T-cell (primary cell): ENCODE measurements around the gene MRPS6. TPM values are rescaled to one million over a fixed set of nuclear protein-coding genes. Genes with fewer than 3 reads are reported as not detected.

Experiments
- ATAC-seq, 4 experiments: fragments of 200-7000 bp in 3 of 4; fragments of 150-1000 bp in 1 of 4; cut with Tn5 transposase; replicated peaks in 1 of 4; 1 replicate in 3 of 4; 2 replicates in 1 of 4; pipeline ENCODE4 v1.10.0; 2021; ENCODE audit warnings: moderate library complexity in 3 of 4, mild to moderate bottlenecking in 2 of 4, moderate number of reproducible peaks in 1 of 4
- CTCF ChIA-PET, 2 donors: fragments of 300-600 bp; sonication (Branson Sonifier 250); formaldehyde crosslinking; loops; one replicate each; lab custom pipeline; 2022; ENCODE audit warnings: antibody characterized with exemption in 2 of 2; lab: Charles Lee
- POLR2A ChIA-PET, 2 donors: fragments of 300-600 bp; sonication (Branson Sonifier 250); formaldehyde crosslinking; loops; one replicate each; lab custom pipeline; 2022; ENCODE audit warnings: antibody characterized with exemption in 2 of 2; lab: Charles Lee
- DNase-seq, 35 experiments: peaks; one replicate each; pipeline versions ENCODE4 v3.0.0 to v3.0.0-alpha.2; 2013 to 2023
- H3K27ac ChIP-seq: one replicate; pipeline ENCODE4 v1.5.1; 2013; ENCODE audit warnings: low read length
- H3K27me3 ChIP-seq, 2 experiments: replicated peaks in 1 of 2; 1 replicate in 1 of 2; 2 replicates in 1 of 2; pipeline versions ENCODE4 v1.6.1 to v1.7.0; 2013; ENCODE audit warnings: low read length in 1 of 2, mixed read lengths in 1 of 2; ENCODE audit not compliant: control insufficient read depth in 2 of 2, insufficient read depth in 2 of 2; ENCODE audit errors: extremely low read depth in 1 of 2
- H3K36me3 ChIP-seq, 2 donors: 1 replicate in 1 of 2; 2 replicates in 1 of 2; pipeline versions ENCODE4 v1.6.1 to v1.7.0; 2013; ENCODE audit warnings: low read length in 1 of 2; ENCODE audit not compliant: control insufficient read depth in 2 of 2, insufficient read depth in 1 of 2; ENCODE audit errors: extremely low read depth in 1 of 2
- H3K4me1 ChIP-seq, 2 experiments: 1 replicate in 1 of 2; 2 replicates in 1 of 2; pipeline versions ENCODE4 v1.6.1 to v1.7.0; 2013; ENCODE audit warnings: low read length in 2 of 2, mixed read lengths in 1 of 2; ENCODE audit not compliant: insufficient read depth in 2 of 2, control insufficient read depth in 1 of 2; ENCODE audit errors: extremely low read depth in 1 of 2
- H3K4me3 ChIP-seq, 2 donors: 1 replicate in 1 of 2; 2 replicates in 1 of 2; pipeline versions ENCODE4 v1.5.1 to v1.7.0; 2013; ENCODE audit warnings: mild to moderate bottlenecking in 2 of 2, low read length in 1 of 2, moderate library complexity in 1 of 2; ENCODE audit not compliant: control insufficient read depth in 1 of 2; ENCODE audit errors: extremely low read depth in 1 of 2
- H3K9me3 ChIP-seq: 2 replicates; pipeline ENCODE4 v1.7.0; 2013
- H3K27ac Mint-ChIP-seq, 2 donors: one replicate each; pipeline ENCODE4 v1.8.0; 2020 to 2021; ENCODE audit warnings: mild to moderate bottlenecking in 2 of 2, mixed read lengths in 2 of 2
- H3K27me3 Mint-ChIP-seq, 2 donors: one replicate each; pipeline ENCODE4 v1.8.0; 2021 to 2022; ENCODE audit warnings: mixed read lengths in 2 of 2
- H3K36me3 Mint-ChIP-seq: one replicate; pipeline ENCODE4 v1.8.0; 2021; ENCODE audit warnings: mixed read lengths
- H3K4me1 Mint-ChIP-seq, 3 donors: one replicate each; pipeline ENCODE4 v1.8.0; 2020 to 2022; ENCODE audit warnings: mixed read lengths in 3 of 3, mild to moderate bottlenecking in 1 of 3
- H3K4me3 Mint-ChIP-seq, 3 donors: one replicate each; pipeline ENCODE4 v1.8.0; 2020 to 2022; ENCODE audit warnings: mild to moderate bottlenecking in 3 of 3, mixed read lengths in 3 of 3, moderate library complexity in 3 of 3
- H3K9me3 Mint-ChIP-seq, 3 donors: one replicate each; pipeline ENCODE4 v1.8.0; 2020 to 2022; ENCODE audit warnings: mixed read lengths in 3 of 3
- WGBS: methylation state at CpG from one replicate; pipeline ENCODE4 v1.1.5; 2013; ENCODE audit warnings: missing lambda C conversion rate; ENCODE audit not compliant: insufficient coverage; 5-methylcytosine and 5-hydroxymethylcytosine counted together
- total RNA-seq, 35 experiments: library from RNA in 6 of 35; stranded (reverse) in 6 of 35; fragments of 120-200 nt in 1 of 35; gene quantifications; one replicate each; pipeline versions ENCODE4 v1.2.1 to v1.2.4 and lab custom pipeline; 2013 to 2026

The MRPS6 gene
- total RNA-seq, 5 donors from 2014 or later (not counting 1 experiment from before 2014, with no cell fraction given) = 29.0 to 98.1 (median 75.0) TPM

- peaks cover 2 to 10% (median 4%) of the 10 kb centered on the region in 3 donors for H3K4me1 Mint-ChIP-seq
- CTCF ChIA-PET = no interaction called here
- H3K4me3 Mint-ChIP-seq = no peak overlapping the region
- Histone ChIP-seq H3K36me3 (no peaks in the 10 kb centered on the region), H3K4me3 (no peak overlapping the region), H3K9me3 (no peaks in the 10 kb centered on the region), H3K27me3 (no peaks in the 10 kb centered on the region), H3K4me1 (no peaks in the 10 kb centered on the region), H3K27ac (no peak overlapping the region)
- ATAC-seq = no peak
- WGBS = 100% methylated on average over 2 of the region's 4 CpGs
- H3K27ac Mint-ChIP-seq = no peak overlapping the region
- no peak for DNase-seq
- POLR2A ChIA-PET = no interaction called here
- no peaks in the 10 kb centered on the region for H3K36me3 Mint-ChIP-seq
- H3K9me3 Mint-ChIP-seq = no peaks in the 10 kb centered on the region
- no peaks in the 10 kb centered on the region for H3K27me3 Mint-ChIP-seq
Observed at GRCh38 chr21:34043333-34043732, 30.0 kb upstream of the MRPS6 start.

- H3K27me3 Mint-ChIP-seq = no peaks in the 10 kb centered on the region
- peaks cover 2 to 10% (median 4%) of the 10 kb centered on the region in 3 donors for H3K4me1 Mint-ChIP-seq
- H3K9me3 Mint-ChIP-seq = no peaks in the 10 kb centered on the region
- H3K27ac Mint-ChIP-seq = no peak overlapping the region
- ATAC-seq (no peak), DNase-seq (no peak)
- Histone ChIP-seq H3K4me3 (peak overlapping the region in 1 of 2 donors; percentile 27), H3K27ac (no peak overlapping the region), H3K4me1 (no peaks in the 10 kb centered on the region), H3K9me3 (no peaks in the 10 kb centered on the region), H3K36me3 (no peaks in the 10 kb centered on the region), H3K27me3 (no peaks in the 10 kb centered on the region)
- peak overlapping the region; percentile 19 to 41 (median 29) for H3K4me3 Mint-ChIP-seq
- POLR2A ChIA-PET = interaction anchor here in 1 of 2 donors (0.7 kb wide), 1 partner anchor 17 kb away, joined by 4 read pairs; no protein-coding TSS in a partner anchor
- no peaks in the 10 kb centered on the region for H3K36me3 Mint-ChIP-seq
- CTCF ChIA-PET = interaction anchor here in 1 of 2 donors (0.7 kb wide), 1 partner anchor 58 kb away, joined by 4 read pairs; no protein-coding TSS in a partner anchor
- no CpG with 5 or more reads among the region's 6 CpGs for WGBS
Observed at GRCh38 chr21:34046917-34047316, 26.5 kb upstream of the MRPS6 start.

DNA sequence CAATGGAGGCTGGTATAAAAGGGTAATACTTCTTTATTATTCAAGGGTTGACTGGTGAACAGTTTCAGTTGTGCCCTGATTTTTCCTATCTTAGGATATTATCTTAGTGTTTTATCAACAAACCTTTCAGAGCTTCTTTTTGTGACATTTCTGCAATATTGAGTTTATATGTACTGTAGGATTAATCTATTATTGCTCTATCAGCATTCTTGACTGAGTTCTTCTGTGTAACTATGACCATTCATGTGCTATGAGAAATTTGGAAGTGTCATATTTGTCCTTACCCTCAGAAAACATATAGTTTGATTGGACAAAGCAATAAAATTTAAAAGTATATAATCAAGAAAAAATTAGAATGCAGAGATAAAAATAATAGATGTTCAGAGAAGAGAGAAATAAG lies 25.5 kb upstream of the MRPS6 start:
- no peaks in the 10 kb centered on the region for H3K27me3 Mint-ChIP-seq
- H3K4me1 Mint-ChIP-seq = peaks cover 2 to 10% (median 4%) of the 10 kb centered on the region in 3 donors
- ChIA-PET CTCF (no interaction called here), POLR2A (no interaction called here)
- Histone ChIP-seq H3K36me3 (no peaks in the 10 kb centered on the region), H3K27ac (no peak overlapping the region), H3K4me1 (no peaks in the 10 kb centered on the region), H3K9me3 (no peaks in the 10 kb centered on the region), H3K4me3 (no peak overlapping the region), H3K27me3 (no peaks in the 10 kb centered on the region)
- no peak overlapping the region for H3K27ac Mint-ChIP-seq
- no peak for DNase-seq
- no peaks in the 10 kb centered on the region for H3K9me3 Mint-ChIP-seq
- no peaks in the 10 kb centered on the region for H3K36me3 Mint-ChIP-seq
- no peak overlapping the region for H3K4me3 Mint-ChIP-seq
- ATAC-seq = no peak

- Histone ChIP-seq H3K4me3 (no peak overlapping the region), H3K9me3 (no peaks in the 10 kb centered on the region), H3K36me3 (no peaks in the 10 kb centered on the region), H3K27me3 (no peaks in the 10 kb centered on the region), H3K4me1 (no peaks in the 10 kb centered on the region), H3K27ac (no peak overlapping the region)
- Mint-ChIP-seq H3K9me3 (no peaks in the 10 kb centered on the region), H3K27me3 (no peaks in the 10 kb centered on the region), H3K4me3 (no peak overlapping the region), H3K36me3 (no peaks in the 10 kb centered on the region), H3K4me1 (peaks cover 0 to 2% (median under 1%) of the 10 kb centered on the region in 3 donors), H3K27ac (no peak overlapping the region)
- 86% methylated on average over 5 of the region's 5 CpGs for WGBS
- ATAC-seq (no peak), DNase-seq (no peak)
- ChIA-PET CTCF (interaction anchor here in 1 of 2 donors (1.5 kb wide), 1 partner anchor 128 kb away, joined by 3 read pairs; no protein-coding TSS in a partner anchor), POLR2A (no interaction called here)
Observed at GRCh38 chr21:34052171-34052570, 21.2 kb upstream of the MRPS6 start.

DNA sequence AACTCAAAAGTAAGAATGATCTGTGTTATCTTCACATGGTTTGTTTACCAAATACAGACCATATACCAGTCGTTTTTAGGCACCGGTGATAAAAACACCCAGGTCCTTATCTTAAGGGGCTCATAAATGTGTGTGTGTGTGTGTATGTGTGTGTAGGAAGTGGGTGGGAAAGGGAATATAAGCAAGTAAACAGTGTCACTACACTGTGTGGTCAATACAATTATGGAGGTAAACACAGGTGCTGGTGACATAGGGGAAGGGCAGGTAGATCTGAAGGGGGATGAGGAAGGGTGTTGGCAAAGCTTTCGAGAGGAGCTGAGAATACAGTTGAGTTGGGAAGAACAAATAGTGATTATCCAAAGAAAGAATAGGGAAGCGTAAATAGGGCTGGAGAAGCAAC lies 19.1 kb upstream of the MRPS6 start:
- no peaks in the 10 kb centered on the region for H3K9me3 Mint-ChIP-seq
- no peak overlapping the region for H3K27ac ChIP-seq
- POLR2A ChIA-PET = no interaction called here
- H3K27me3 ChIP-seq = no peaks in the 10 kb centered on the region
- no peak for ATAC-seq
- CTCF ChIA-PET = no interaction called here
- DNase-seq = no peak
- WGBS = 100% methylated on average over 2 of the region's 4 CpGs
- H3K36me3 Mint-ChIP-seq = no peaks in the 10 kb centered on the region
- no peaks in the 10 kb centered on the region for H3K4me1 ChIP-seq
- no peak overlapping the region for H3K27ac Mint-ChIP-seq
- H3K4me1 Mint-ChIP-seq = peaks cover 0 to 2% (median 0%) of the 10 kb centered on the region in 3 donors
- H3K36me3 ChIP-seq = no peaks in the 10 kb centered on the region
- no peak overlapping the region for H3K4me3 Mint-ChIP-seq
- H3K4me3 ChIP-seq = no peak overlapping the region
- H3K27me3 Mint-ChIP-seq = no peaks in the 10 kb centered on the region
- no peaks in the 10 kb centered on the region for H3K9me3 ChIP-seq

GRCh38 chr21:34055615-34056014 lies 17.8 kb upstream of the MRPS6 start:
- Histone ChIP-seq H3K36me3 (no peaks in the 10 kb centered on the region), H3K4me3 (no peak overlapping the region), H3K27ac (no peak overlapping the region), H3K4me1 (no peaks in the 10 kb centered on the region), H3K27me3 (no peaks in the 10 kb centered on the region), H3K9me3 (no peaks in the 10 kb centered on the region)
- no CpG with 5 or more reads among the region's 5 CpGs for WGBS
- Mint-ChIP-seq H3K4me1 (peaks cover 0 to 2% (median 0%) of the 10 kb centered on the region in 3 donors), H3K27me3 (no peaks in the 10 kb centered on the region), H3K27ac (no peak overlapping the region), H3K36me3 (no peaks in the 10 kb centered on the region), H3K9me3 (no peaks in the 10 kb centered on the region), H3K4me3 (no peak overlapping the region)
- DNase-seq (no peak), ATAC-seq (no peak)
- ChIA-PET POLR2A (interaction anchor here in 1 of 2 donors (0.5 kb wide), 1 partner anchor 31 kb away, joined by 5 read pairs; no protein-coding TSS in a partner anchor), CTCF (interaction anchor here (0.6 to 0.8 kb wide), 5 partner anchors 38 to 449 kb away, joined by 4 to 7 read pairs (median 6); no protein-coding TSS in a partner anchor)
